HCEC 1CT (cell line): ENCODE measurements around the gene BATF.
"Not testable (repeated sequence)": the region's sequence is repeated elsewhere in the genome, so short reads cannot be mapped to it uniquely, and the experiment has no call there.

Source experiments
- DNase-seq: peaks from one replicate; pipeline ENCODE4 v3.0.0-alpha.2; 2017

Gene BATF, protein sequence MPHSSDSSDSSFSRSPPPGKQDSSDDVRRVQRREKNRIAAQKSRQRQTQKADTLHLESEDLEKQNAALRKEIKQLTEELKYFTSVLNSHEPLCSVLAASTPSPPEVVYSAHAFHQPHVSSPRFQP

GRCh38 chr14:75522224-75522982, at the start of gene BATF:
Gene BATF (plus strand): TSS chr14:75522469. CDS start chr14:75522683, 214 bp downstream.
- no peak for DNase-seq

DNA sequence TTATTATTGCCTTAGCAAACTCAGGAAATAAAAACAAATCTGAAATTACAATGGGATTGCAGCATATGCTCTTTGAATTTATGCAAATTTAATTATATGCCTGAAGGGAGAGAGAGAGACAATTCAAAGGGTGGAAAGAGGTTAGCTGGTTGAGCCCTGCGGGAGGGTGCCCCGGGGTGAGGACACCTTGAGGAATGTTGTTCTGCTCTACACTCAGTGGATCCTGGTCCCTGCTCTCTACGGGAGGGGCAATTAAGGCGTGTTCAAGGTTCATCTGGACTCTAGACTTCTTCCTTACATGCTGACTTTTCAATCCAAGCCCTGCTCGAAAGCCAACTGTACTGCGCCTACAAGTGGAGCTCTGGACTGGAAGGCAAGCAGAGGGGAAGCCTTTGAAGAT, 48.1 kb upstream of the BATF start:
- DNase-seq = not testable (repeated sequence)

- DNase-seq = no peak
Measured at GRCh38 chr14:75476274-75476995, 45.8 kb upstream of the BATF start.

GRCh38 chr14:75477881-75478280, 44.4 kb upstream of the BATF start:
- no peak for DNase-seq

- DNase-seq = no peak
Measured at GRCh38 chr14:75479770-75480600, 42.3 kb upstream of the BATF start.

- DNase-seq = no peak
Measured at GRCh38 chr14:75482366-75482765, 39.9 kb upstream of the BATF start.

DNA sequence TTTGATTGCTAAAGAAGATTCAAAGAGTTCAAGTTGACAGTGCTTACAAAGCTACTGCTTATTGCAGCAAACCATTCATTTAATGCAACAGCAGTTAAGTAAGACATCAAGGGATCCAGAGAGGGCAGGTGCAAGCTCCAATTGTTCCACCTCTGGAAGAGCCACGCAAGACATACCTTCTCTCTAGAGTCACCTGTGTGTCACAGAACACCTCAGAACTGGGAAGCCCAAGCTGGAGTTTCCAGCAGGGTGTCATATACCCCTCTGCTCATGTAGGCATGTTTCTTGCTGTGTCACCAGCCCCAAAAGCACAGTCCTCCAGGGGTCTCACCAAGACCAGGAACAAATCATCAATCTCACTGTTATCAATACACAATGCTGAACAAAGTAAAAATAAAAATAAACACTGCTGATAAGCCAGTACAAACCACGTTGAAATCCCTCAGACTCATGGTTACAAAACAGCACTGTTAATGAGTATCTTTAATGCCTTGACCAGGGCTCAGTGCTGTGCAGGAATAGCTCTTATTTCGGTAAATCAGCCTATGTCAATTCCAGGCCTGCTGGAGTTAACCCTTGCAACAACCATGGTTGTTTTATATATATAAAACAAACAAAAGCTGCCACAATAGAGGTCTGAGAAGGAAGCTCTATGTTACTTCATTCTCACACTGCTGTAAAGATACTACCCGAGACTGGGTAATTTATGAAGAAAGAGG, 37.4 kb upstream of the BATF start:
- DNase-seq = no peak

- DNase-seq = no peak
Measured at GRCh38 chr14:75486318-75486717, 36.0 kb upstream of the BATF start.

DNA sequence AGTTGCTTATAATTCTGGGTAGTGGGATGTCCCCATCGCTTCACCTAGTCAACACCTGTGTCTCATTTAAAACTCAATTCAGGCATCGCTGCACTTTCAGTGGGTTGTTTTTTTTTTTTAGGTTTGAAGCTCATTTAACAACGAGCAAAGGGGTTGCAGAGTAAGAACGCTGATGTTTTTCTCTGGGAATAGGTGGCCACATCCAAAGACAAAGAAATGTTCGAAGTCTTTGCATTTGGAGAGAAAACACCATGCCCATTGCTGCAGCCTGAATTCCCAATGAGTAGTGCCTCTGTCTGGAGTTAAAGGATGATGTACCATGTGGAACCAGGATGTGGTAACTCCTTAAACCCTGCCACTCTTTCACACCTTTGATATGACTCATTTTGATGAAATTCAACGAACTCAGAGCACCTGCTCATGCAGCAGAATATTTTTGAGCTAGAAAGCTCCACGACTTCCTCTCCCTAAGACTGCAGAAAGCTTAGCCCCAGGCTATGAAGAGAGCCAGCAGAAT, 35.1 kb upstream of the BATF start:
- DNase-seq = no peak

DNA sequence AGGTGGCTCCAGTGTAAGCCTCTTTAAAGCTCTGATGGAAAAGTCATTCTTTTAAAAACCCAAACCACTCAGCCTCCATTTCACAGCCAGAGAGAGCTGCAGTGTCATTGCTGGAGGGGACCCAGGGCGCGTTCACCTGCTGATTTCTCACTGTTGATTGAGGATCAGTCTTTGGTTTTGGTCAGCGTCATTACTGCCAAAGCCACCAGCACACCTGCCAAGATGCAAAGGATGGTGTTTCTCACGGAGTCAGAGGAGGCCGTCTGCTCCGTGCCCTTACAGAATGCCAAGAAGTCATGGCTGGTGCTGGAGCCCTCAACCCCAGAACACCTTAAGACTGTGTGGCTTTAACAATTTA, 32.8 kb upstream of the BATF start:
- DNase-seq = no peak

GRCh38 chr14:75491376-75491978, 30.8 kb upstream of the BATF start:
- no peak for DNase-seq

GRCh38 chr14:75492832-75493591, 29.3 kb upstream of the BATF start:
- DNase-seq = no peak

GRCh38 chr14:75493592-75494087, 28.6 kb upstream of the BATF start:
- DNase-seq = no peak

DNA sequence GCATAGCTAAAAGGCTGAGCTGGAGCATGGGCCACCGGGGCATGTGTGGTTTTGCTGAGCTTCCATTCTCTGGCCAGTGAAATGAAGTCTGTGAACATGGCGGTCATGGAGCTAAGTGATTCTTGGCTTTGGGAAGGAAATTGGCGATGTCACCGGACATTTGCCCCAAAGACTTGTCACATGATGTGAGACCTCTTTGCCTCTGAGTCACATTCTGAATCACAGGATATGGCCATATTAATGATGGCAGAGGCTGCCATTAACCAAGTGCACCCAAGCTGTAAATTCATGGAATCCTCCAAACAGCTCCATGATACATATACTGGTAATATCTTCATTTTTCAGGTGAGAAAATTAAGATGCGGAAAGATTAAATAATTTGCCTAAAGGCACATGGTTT, 27.4 kb upstream of the BATF start:
- no peak for DNase-seq

GRCh38 chr14:75495399-75495798, 26.9 kb upstream of the BATF start:
- DNase-seq = no peak

GRCh38 chr14:75495882-75496281, 26.4 kb upstream of the BATF start:
- DNase-seq = no peak

- no peak for DNase-seq
Measured at GRCh38 chr14:75496755-75497154, 25.5 kb upstream of the BATF start.

- DNase-seq = no peak
Measured at GRCh38 chr14:75497191-75497590, 25.1 kb upstream of the BATF start.

GRCh38 chr14:75497701-75498100, 24.6 kb upstream of the BATF start:
- DNase-seq = no peak

DNA sequence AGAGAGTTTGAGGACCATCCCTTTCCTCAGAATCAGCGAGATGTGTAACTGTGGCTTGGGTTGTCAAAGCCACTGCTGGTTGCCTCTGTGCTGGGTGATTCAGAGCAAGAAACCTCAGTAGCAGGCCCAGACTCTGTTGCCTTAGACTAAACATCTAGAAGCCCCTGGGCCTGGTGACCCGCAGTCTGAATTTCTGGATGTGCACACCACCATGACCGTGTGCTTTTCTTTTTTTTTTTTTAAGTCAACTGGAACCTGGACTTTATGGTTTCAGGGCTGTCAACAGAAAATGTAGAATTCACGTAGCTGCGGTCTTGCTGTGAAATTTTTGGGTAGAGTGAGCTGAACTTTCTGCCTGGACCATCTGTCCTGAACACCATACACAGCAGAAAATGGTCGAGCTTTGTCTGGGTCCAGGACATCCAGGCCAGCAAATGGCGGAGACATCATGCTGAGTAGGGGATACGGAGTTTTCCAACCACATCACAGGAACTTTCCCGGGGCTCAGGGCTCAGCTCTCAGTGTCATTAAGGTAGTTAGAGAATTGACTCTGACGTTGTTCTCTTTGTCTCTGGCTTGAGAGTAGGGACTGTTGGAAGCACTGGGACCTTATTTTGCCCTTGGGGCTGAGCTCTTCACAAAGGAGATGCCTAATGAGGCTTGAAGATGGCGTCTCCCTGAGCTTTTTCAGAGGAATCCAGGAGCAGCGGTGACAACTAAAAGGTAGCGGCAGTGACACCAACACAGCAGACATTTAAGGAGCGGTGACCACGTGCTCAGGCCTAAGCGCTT, 23.0 kb upstream of the BATF start:
- DNase-seq = no peak
